HT-29 (cell line): ENCODE data around the gene PDE5A. TPM values are rescaled to one million over a fixed set of nuclear protein-coding genes. Genes with fewer than 3 reads are reported as not detected.
A peak's percentile ranks its signal among the peaks of the same experiment; 100 is the strongest.
"Not testable (repeated sequence)": the region's sequence is repeated elsewhere in the genome, so short reads cannot be mapped to it uniquely, and the experiment has no call there.

Experiments
- DNase-seq: peaks from one replicate; pipeline ENCODE4 v3.0.0-alpha.2; 2015; ENCODE audit warnings: low spot score
- total RNA-seq: library from RNA; depleted of rRNA; stranded (reverse); fragments of >200 nt; shearing (Covaris generic); gene quantifications from 2 replicates; pipeline ENCODE4 v1.2.3, GENCODE V29; 2014

Gene PDE5A
- total RNA-seq, 1 experiment from 2014 or later, result 2.0 TPM

DNA sequence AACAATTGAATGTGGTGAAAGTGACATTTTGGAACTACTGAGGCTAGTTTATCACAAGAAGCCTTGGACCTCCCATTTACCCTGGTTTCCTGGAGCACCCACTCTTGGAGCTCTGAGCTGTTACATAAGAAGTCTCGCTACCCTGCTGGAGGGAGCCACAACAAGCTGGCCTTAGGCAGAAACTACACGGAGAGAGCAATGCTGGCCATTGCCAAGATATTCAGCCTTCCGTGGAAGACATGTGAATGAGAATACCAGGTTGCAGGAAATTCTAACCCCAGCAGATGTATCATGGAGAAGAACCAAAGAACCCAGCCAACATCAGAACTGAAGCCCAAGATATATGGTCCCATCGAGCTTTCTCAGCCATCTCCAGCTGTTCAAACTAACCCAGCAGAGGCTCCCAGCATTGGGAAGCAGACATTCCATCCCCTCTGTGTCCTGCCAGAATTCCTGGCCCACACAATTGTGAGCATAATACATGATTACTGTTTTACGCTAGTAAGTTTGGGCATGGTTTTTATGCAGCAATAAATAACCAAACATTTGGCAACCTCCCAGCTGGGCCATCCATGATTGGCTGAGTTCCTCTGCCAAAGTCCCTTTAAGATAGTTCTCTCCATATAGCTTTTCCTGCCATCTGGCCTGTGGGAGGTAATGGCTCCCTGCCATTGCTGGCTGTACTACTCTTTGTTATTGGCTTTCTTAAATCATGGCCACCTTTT, 17.9 kb upstream of the PDE5A start:
- no peak for DNase-seq

DNA sequence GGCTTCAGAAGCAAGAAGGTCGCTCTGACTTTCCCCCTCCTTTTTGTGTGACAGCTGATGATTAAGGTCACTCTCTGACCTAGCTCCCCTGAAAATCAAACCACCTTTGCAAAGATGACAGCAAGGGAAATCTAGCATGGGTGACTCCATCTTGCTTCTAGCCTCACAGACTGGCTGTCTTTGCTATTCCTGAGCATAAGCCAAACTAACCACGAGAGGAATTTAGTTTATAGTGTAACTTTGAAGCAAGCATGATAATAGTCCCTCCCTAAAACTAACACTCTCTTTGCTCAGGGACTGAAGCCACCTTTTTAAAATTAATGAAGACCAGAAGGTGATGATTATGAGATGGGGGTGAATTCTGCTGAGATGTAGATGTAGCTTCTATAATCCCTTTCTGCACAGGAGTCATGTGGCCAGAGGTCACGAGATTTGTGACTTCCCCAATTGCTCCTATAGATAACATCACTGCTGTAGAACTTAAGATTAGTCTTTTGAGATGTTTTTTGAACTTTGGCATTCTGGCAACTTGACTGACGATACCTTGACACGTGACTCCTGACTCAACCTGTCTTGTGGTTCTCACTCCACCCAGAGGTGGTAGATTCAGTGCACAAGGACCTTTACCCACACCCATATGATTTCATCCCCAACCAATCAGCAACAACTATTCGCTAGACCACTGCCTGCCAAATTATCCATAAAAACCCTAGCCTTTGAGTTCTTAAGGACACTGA, 14.9 kb upstream of the PDE5A start:
- no peak for DNase-seq

DNA sequence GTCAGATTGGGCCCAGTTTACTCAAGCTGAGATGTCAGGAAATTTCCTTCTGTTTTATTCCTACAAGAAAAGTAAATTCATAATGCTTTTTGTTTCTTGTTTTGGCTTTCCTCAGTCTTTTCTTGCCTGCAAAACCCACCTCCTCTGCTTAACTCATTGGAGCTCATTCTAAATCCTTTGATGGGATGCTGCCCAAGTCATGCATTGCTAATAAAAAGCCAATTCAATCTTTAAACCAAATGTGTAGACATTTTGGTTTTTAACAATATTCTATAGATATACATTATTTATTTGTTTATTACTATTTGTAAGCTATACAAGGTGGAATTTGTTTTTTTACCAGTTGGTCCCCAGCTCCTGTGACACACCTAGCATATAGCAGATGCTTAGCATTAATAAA, 13.2 kb upstream of the PDE5A start:
- DNase-seq, result no peak

DNA sequence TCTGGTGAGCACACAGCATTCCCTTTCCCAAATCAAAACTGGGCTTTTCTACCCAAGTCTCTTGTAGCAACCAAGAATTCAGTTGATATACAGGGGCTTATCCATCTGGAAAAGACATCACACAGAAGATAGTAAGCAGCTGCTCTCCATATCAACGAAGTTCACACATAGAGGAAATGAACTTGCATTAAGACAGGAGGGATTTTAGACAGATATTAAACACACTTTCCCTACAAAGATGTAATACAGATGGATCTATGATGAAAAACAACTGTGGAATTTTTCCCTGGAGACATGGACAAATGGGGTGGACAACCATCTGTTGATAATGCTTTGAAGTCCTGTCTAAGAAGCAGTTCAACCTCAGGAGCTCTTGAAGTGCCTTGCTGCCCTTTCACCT, 9.8 kb upstream of the PDE5A start:
- DNase-seq, result no peak

DNA sequence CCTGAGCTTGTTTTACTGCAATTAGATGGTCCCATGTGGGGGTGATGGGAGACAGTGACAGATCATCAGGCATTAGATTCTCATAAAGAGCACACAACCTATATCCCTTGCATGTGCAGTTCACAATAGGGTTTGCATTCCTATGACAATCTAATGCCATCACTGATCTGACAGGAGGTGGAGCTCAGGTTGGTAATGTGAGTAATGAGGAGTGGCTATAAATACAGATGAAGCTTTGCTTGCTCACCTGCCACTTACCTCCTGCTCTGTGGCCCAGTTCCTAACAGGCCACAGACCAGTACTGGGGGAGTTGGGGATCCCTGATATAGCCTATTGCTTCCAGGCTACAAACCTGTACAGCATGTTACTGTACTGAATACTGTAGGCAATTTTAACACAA, 8.2 kb upstream of the PDE5A start:
- not testable (repeated sequence) for DNase-seq

DNA sequence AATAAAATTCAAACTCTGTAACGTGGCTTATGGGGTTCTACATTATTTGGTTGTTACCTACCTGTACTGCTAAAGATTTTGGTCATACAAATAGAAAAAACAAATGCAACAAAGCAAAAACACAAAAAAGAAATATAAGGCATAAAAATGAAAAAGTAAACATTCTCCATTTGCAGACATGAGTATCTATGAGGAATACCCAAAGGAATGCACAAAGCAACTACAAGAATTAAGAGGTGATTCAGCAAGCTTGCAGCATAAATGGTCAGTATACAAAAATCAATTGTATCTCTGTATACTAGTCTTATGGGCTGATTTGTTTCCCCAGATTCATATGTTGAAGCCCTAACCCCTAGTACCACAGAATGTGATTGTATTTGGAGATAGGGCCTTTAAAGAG, 3.6 kb upstream of the PDE5A start:
- DNase-seq, result no peak

DNA sequence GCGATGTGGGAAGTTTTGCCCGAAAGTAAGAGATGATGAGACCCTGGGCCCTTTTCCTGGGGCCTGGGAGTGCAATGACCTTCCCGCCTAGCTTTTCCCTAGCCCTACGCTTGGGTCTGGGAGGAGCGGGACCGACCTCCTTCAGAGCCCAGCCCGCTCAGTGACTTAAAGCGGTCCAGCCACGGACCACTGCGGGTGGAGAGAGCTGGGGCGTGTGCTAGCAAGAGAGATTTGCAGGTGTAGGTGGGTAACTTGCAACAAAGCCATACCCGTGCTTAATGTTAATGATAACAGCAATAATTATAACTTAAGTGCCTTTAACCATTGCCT, 503 bp upstream of the PDE5A start:
- no peak for DNase-seq

DNA sequence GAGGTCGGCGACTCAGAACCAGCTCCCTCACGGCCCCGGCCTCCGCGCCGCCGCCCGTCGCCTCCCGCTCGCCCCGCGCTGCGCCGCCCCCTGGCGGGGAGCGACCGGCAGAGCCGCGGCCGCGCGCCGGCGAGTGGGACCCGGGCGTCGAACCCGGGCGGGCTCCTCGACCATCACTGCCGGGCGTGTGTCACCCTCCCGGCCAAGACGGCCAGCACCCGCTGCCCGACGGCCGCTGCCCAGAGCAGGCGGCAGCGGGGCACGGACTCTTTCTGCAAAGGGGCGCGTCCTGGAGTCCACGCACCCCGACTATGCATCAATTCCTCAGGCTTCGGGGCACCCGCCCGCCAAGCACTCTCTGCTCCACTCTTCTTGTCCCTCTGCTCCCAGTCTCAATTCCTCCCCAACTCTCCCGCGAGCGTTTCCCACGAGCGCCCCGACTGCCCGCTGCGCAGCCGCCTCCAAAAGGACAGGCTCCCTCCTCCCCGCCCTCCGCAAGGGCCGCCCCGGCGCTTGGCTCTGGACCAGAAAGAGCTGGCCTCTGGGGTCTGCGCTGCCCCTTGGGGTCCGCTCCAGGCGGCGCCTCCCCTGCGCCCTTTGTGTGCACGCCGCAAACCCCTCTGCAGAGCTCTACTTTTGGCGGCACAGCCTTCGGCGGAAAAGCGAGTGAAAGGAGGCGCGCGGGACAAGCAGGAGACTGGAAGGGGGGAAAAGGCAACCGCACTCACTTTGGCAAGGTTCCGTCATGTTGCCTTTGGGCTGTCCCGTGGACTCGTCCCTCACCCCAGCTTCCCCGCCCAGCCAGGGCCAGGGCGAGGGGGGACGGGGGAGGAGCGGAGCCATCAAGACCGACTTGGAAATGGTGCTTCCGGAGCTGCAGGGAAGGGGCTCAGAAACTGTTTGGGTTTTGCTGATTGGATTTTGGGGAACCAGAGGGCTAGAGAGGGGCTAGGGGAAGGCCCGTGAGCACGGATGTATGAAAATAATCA, 1.0 kb downstream of the PDE5A start:
- DNase-seq, result peak; percentile 56

DNA sequence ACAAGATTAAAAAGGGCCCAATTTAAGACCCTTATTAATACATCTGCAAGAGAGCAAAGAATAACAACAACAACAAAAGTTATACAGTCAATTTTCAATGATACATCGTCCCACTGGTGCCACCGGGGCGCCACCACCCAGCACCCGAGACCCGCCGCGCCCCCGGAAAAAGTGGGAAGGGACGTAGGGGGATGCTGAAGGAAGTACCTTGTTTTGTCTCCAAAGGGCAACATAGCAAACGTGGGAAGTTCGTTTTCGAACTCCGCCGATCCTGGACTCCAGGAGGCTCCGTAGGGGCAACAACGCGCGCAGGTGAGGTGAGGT, 1.7 kb downstream of the PDE5A start:
- no peak for DNase-seq

DNA sequence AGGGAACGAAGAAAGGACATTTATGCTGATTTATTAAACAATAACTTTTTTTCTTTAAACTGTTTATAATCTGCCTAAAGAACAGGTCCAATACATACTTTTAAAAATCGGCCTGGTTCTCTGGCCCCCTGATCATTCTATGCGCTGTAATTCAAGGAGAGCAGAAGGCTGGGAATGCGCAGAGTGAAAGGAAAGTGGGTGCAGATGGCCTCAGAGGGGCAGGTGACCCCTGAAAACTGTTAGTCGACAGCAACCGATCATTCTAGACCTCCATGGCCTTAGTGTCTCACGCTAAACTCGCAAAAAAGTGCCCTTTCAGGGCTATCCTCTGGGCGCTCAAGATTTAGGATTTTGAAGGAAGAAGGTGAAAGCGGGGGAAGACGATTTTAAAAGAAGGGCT, 2.2 kb downstream of the PDE5A start:
- DNase-seq, result no peak

DNA sequence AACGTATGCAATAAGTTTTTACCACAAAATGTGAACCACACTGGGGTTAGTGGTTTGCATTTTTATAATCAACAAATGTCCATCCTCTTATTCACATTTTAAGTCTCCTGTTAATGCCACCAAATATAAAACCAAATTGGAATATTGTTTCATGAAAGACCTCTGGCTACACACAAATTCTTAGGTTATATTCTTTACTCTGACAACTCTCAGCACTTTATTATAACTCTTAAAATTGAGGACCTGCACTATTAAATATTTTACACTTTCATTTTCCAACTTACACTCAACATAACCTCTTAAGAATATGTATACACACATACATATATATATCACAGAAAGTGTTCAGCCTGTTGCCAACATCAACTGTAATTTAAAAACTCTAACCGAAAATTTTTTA, 2.8 kb downstream of the PDE5A start:
- DNase-seq, result no peak

DNA sequence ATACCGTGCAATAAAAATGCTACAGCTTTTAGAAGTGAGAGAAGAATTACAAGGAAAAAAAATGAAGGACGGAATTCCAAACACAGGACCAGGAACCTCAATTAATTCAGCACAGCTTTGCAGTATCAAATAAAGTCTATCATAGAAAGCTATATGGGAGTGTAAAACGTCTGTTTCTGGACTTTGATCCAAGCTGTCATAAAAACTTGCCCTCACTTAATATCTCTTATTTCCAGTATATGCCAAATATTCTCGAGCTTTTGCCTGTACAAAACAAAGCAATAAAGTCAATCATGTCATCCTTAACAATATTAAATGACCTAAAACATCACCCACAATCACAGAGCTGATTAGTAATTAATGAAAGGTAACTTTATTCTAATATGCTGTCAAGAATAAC, 4.2 kb downstream of the PDE5A start:
- no peak for DNase-seq

DNA sequence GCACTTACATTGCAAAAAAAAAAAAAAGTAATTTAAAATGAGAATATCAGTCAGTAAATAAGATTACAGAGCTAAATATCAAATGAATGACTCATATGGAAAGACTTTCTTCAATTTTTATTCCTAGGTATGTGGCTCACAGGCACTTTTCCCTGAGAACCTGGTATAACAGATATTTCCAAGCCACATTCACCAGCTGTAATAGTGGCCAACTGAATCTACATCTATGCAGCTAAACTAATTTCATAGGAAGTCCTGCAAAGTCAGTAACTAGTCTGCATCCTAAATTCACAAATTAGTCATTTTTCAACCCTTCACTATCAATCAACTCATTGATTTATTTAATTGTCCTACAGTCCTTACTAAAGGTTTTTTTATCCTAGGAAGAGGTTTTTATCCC, 5.6 kb downstream of the PDE5A start:
- DNase-seq, result no peak

DNA sequence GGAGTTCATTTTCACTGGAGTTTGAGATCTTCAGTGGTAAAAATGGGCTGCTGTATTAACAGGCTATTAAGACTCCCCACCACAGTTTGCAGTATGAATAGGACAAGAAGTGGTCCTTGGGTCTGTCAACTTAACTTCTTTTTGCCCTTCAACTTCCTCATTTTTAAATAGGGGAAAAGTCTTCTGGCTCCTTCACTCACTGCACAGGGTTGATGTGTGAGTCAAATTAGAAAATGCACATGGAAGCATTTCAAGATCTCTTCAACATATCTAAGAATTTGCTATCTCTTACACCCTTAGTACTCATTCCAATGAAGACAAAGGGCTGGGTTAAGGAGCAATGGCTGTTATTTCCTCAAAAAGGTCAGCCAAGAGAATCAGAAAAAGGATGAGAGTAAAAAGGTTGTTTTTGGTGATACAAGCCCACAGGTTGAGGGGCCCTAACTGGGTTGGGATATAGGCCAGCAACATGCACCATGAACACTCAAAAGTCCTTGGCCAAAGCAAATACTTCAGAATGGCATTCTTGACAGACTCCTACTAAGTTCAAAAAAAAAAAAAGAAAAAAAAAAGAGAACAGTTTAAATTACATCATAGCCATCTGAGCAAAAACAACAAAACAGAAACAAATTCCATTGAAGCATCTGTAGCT, 13.4 kb downstream of the PDE5A start:
- no peak for DNase-seq

DNA sequence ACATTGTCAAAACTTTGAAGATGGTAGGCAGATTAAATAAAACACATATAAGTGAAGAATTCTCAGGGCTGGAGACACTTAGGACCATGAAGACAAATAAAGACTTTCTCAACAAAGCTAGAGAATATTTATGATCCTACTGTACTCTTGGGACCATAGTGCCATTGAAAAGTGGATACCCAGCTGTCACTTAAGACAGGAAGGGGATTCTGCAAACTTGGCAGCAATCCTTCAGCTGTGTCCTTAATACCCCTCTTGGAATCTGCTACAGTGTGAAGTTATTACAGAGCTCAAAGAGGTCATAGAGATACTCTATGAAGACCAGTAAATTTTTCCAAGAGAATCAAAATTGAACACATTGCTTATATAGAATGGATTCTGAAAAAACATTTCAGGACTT, 24.3 kb downstream of the PDE5A start:
- no peak for DNase-seq

DNA sequence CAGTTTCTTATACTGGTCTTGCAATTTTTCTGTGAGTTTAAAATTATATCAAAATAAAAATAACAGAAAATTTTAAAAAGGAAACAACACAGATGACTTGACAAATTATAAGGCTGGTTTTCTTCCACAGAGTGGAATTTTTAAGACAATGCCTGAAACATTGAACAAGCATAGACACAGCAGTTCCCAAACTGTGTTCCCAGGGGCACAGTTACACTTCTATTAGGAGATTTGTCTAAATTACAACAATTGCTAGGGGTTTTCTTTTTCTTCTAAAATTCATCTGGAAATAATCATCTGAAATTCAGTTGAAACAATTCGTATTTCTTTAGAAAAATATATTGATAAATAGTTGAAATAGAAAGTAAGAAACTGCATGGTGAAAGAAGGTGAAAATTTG, 26.2 kb downstream of the PDE5A start:
- DNase-seq, result no peak

DNA sequence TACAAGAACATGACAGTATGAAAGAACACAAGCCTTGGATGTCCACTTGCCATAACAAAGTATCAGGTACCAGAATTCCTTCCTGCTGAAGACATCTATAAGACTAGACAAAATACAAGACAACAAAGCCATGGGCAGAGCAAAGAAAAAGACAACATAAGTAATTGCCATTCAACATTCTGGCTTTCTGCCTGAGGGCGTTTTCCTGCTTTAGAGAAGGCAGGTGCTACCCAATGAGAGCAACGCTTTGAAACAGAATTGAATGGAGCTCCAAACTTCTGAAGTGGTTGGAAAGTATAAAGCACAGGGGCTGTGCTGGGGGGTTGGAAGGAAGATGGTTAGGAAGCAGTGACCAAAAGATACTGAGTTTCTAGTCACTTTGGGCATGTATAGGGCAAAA, 30.1 kb downstream of the PDE5A start:
- DNase-seq, result no peak

DNA sequence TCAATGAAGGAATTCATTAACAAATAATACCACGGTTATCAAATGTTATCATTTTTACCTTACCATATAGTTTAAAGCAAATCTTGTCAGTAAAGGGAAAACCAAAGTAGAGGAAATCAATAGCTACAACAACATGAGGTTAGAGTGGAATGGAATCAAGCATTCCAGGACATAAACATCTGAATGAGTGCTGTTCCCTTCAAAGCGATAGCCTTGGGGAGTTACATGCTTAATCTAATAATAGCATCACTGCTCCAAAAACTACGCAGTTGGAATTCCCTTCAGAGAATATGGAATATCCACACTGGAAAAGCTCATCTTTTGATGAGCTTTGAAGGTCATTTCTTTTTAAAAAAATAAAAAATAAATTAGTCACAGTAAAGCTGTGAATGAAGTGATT, 31.2 kb downstream of the PDE5A start:
- no peak for DNase-seq

DNA sequence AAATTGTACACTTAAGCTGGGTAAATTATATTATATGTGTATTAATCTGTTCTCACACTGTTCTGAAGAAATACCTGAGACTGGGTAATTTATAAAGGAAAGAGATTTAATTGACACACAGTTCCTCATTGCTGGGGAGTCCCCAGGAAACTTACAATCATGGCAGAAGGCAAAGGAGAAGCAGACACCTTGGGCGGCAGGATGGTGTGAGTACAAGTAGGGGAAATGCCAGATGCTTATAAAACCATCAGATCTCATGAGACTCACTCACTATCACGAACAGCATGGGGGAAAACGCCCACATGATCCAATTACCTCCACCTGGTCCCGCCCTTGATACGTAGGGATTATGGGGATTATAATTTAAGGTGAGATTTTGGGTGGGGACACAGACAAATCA, 34.9 kb downstream of the PDE5A start:
- no peak for DNase-seq

DNA sequence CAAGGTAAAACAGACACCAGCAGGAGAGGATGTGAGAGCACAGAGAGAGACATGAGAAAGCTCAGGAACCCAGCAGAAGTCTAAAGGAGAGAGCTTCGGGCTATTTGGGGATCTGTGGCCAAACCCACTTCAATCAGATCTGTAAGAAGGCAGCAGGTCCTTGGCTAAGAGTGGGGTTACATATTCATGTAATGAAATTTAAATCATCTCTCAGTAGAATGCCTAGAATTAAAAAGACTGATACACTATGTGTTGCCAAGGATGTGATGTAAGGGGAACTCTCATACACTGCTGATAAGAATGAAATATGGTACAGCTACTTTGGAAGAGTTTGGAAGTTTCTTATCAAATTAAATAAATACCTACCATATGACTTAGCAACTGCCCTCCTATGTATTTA, 35.8 kb downstream of the PDE5A start:
- DNase-seq, result no peak

DNA sequence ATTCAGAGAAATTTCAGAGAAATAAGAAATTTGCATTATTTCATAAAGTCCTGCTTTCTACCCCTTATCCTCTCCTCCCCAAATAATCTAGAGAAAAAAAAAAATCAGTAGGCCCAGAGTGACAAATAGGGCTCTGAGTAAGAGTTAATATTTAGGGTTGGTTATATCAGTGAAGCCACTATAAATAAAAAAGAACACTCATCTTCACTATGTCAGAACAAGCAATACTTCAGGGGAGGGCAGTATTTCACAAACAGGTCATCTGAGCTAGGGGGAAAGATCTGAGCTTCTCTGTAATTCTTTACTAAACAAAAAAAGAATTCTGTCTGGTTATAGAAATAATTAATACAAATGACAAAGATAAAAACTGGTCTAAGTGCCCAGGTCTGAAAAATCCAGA, 39.4 kb downstream of the PDE5A start:
- DNase-seq, result no peak

DNA sequence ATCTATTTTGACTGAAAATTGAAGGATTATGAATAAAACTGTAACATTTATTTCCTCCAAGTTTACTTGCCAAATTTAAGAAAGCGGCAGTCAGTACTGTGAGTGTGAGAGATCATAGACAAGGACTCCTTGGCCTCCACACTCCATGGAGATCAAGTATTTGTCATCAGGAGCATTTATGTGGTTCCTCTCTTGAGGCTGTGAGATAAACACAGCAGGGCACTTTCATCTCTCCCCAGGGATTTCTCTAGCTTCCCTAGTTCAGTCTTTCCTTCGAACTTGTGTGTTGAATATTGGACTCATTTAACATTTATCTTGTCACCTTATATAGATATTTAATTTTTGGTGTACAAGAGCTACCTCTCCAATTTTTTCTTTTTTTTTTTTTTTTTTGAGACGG, 40.8 kb downstream of the PDE5A start:
- DNase-seq, result no peak
